Mesenchymal stem cell (in vitro differentiated cells and primary cell): ENCODE measurements around the gene FUT8.
"Not testable (repeated sequence)": the region's sequence is repeated elsewhere in the genome, so short reads cannot be mapped to it uniquely, and the experiment has no call there.

Source experiments
- DNase-seq: peaks from one replicate; pipeline ENCODE4 v3.0.0-alpha.2; 2013
- H2AFZ ChIP-seq: one replicate; pipeline ENCODE4 v1.6.1; 2013; ENCODE audit warnings: low read depth, mild to moderate bottlenecking, control low read depth, inconsistent platforms, low read length, moderate library complexity
- H2AK5ac ChIP-seq: 2 replicates; pipeline ENCODE4 v1.6.1; 2013; ENCODE audit warnings: low read length, moderate library complexity, mild to moderate bottlenecking, inconsistent platforms; ENCODE audit not compliant: severe bottlenecking
- H2BK120ac ChIP-seq: one replicate; pipeline ENCODE4 v1.6.1; 2013; ENCODE audit warnings: low read depth, mild to moderate bottlenecking, inconsistent platforms, low read length, moderate library complexity
- H2BK12ac ChIP-seq, 2 experiments: one replicate each; pipeline ENCODE4 v1.6.1; 2013; ENCODE audit warnings: inconsistent platforms in 2 of 2, low read length in 2 of 2, mild to moderate bottlenecking in 2 of 2, moderate library complexity in 2 of 2, control low read depth in 1 of 2
- H2BK15ac ChIP-seq: one replicate; pipeline ENCODE4 v1.6.1; 2013; ENCODE audit warnings: mild to moderate bottlenecking, low read depth, inconsistent platforms; ENCODE audit not compliant: poor library complexity, severe bottlenecking
- H2BK5ac ChIP-seq: 2 replicates; pipeline ENCODE4 v1.6.1; 2013; ENCODE audit warnings: low read depth, mild to moderate bottlenecking, low read length, control low read depth, inconsistent platforms; ENCODE audit not compliant: poor library complexity, severe bottlenecking
- H3K14ac ChIP-seq, 2 experiments: one replicate each; pipeline ENCODE4 v1.6.1; 2013; ENCODE audit warnings: inconsistent platforms in 2 of 2, low read length in 2 of 2, control low read depth in 1 of 2, mild to moderate bottlenecking in 1 of 2, moderate library complexity in 1 of 2
- H3K18ac ChIP-seq, 2 experiments: one replicate each; pipeline ENCODE4 v1.6.1; 2013; ENCODE audit warnings: inconsistent platforms in 2 of 2, low read length in 2 of 2, control low read depth in 1 of 2, low read depth in 1 of 2, mild to moderate bottlenecking in 1 of 2
- H3K23ac ChIP-seq, 2 experiments: one replicate each; pipeline ENCODE4 v1.6.1; 2013; ENCODE audit warnings: inconsistent platforms in 2 of 2, low read length in 2 of 2, mild to moderate bottlenecking in 2 of 2, moderate library complexity in 2 of 2, control low read depth in 1 of 2
- H3K27ac ChIP-seq: 2 replicates; pipeline ENCODE4 v1.5.1; 2013; ENCODE audit warnings: mild to moderate bottlenecking, moderate library complexity, low read length, control low read depth, inconsistent platforms; ENCODE audit not compliant: poor library complexity, severe bottlenecking
- H3K27me3 ChIP-seq, 2 experiments: 2 replicates each; pipeline versions ENCODE4 v1.6.1 to v1.7.0; 2013; ENCODE audit warnings: low read length in 2 of 2, mild to moderate bottlenecking in 2 of 2, moderate library complexity in 2 of 2, control low read depth in 1 of 2, inconsistent platforms in 1 of 2; ENCODE audit not compliant: control insufficient read depth in 1 of 2, insufficient read depth in 1 of 2
- H3K36me3 ChIP-seq, 2 experiments: 2 replicates each; pipeline versions ENCODE4 v1.6.1 to v1.7.0; 2013; ENCODE audit warnings: low read length in 2 of 2, control low read depth in 1 of 2, inconsistent platforms in 1 of 2, low read depth in 1 of 2, mild to moderate bottlenecking in 1 of 2; ENCODE audit not compliant: insufficient read depth in 2 of 2, control insufficient read depth in 1 of 2
- H3K4ac ChIP-seq, 2 experiments: one replicate each; pipeline ENCODE4 v1.6.1; 2013; ENCODE audit warnings: inconsistent platforms in 2 of 2, low read length in 2 of 2, mild to moderate bottlenecking in 2 of 2, moderate library complexity in 2 of 2, control low read depth in 1 of 2, low read depth in 1 of 2
- H3K4me1 ChIP-seq: 2 replicates; pipeline ENCODE4 v1.6.1; 2013; ENCODE audit warnings: low read depth, low read length, control low read depth; ENCODE audit not compliant: control insufficient read depth, insufficient read depth
- H3K4me2 ChIP-seq: 2 replicates; pipeline ENCODE4 v1.6.1; 2013; ENCODE audit warnings: low read length, mild to moderate bottlenecking, inconsistent platforms; ENCODE audit not compliant: poor library complexity, severe bottlenecking
- H3K4me3 ChIP-seq, 2 experiments: 2 replicates each; pipeline versions ENCODE4 v1.5.1 to v1.7.0; 2013; ENCODE audit warnings: low read length in 2 of 2, mild to moderate bottlenecking in 2 of 2, control low read depth in 1 of 2, low read depth in 1 of 2; ENCODE audit not compliant: insufficient read depth in 1 of 2
- H3K79me1 ChIP-seq: replicated peaks from 2 replicates; pipeline ENCODE4 v1.6.1; 2013; ENCODE audit warnings: mild to moderate bottlenecking, control low read depth, low read length, inconsistent platforms; ENCODE audit not compliant: poor library complexity, severe bottlenecking
- H3K9ac ChIP-seq: 2 replicates; pipeline ENCODE4 v1.7.0; 2013; ENCODE audit warnings: mild to moderate bottlenecking, low read length, moderate library complexity
- H3K9me3 ChIP-seq: 2 replicates; pipeline ENCODE4 v1.7.0; 2013; ENCODE audit warnings: mild to moderate bottlenecking, low read length; ENCODE audit not compliant: control insufficient read depth
- H4K8ac ChIP-seq: one replicate; pipeline ENCODE4 v1.6.1; 2013; ENCODE audit warnings: inconsistent platforms, mild to moderate bottlenecking, low read length, moderate library complexity
- H4K91ac ChIP-seq: one replicate; pipeline ENCODE4 v1.6.1; 2013; ENCODE audit warnings: mild to moderate bottlenecking, low read length, inconsistent platforms
- WGBS: methylation state at CpG from one replicate; pipeline ENCODE4 v1.1.7; 2013; ENCODE audit warnings: mixed read lengths; 5-methylcytosine and 5-hydroxymethylcytosine counted together

The FUT8 gene

GRCh38 chr14:65632487-65632886 is 220.0 kb downstream of the FUT8 start:
- no peak overlapping the region for H3K4ac ChIP-seq
- 100% methylated on average over 1 of the region's 1 CpG for WGBS
- H3K27ac ChIP-seq = no peak overlapping the region
- H3K14ac ChIP-seq = no peak overlapping the region
- no peak overlapping the region for H2BK15ac ChIP-seq
- H3K4me1 ChIP-seq = no peaks in the 10 kb centered on the region
- no peak overlapping the region for H2BK12ac ChIP-seq
- H2BK120ac ChIP-seq = no peak overlapping the region
- DNase-seq = no peak
- H2BK5ac ChIP-seq = no peak overlapping the region
- no peaks in the 10 kb centered on the region for H3K27me3 ChIP-seq
- H3K18ac ChIP-seq = no peak overlapping the region
- H2AFZ ChIP-seq = no peak overlapping the region
- no peaks in the 10 kb centered on the region for H3K79me1 ChIP-seq
- no peak overlapping the region for H3K23ac ChIP-seq
- no peak overlapping the region for H3K4me2 ChIP-seq
- H2AK5ac ChIP-seq = no peak overlapping the region
- H4K8ac ChIP-seq = no peak overlapping the region
- H4K91ac ChIP-seq = no peak overlapping the region
- H3K36me3 ChIP-seq = peaks cover 0 to 40% of the 10 kb centered on the region in 2 experiments
- H3K9ac ChIP-seq = no peak overlapping the region
- no peak overlapping the region for H3K4me3 ChIP-seq
- H3K9me3 ChIP-seq = no peaks in the 10 kb centered on the region

GRCh38 chr14:65633666-65634065 is 221.1 kb downstream of the FUT8 start:
- H3K36me3 ChIP-seq = peaks cover 0 to 40% of the 10 kb centered on the region in 2 experiments
- no CpG with 5 or more reads among the region's 26 CpGs for WGBS
- H2BK12ac ChIP-seq, H3K4ac ChIP-seq, H3K27ac ChIP-seq, H3K14ac ChIP-seq, H2BK5ac ChIP-seq, H3K4me3 ChIP-seq, H3K79me1 ChIP-seq, H2AK5ac ChIP-seq, H3K27me3 ChIP-seq, H3K9me3 ChIP-seq, H4K8ac ChIP-seq, H2BK15ac ChIP-seq, H3K4me2 ChIP-seq, H3K9ac ChIP-seq, H2BK120ac ChIP-seq, H4K91ac ChIP-seq, H3K18ac ChIP-seq, H3K4me1 ChIP-seq, DNase-seq, H3K23ac ChIP-seq, H2AFZ ChIP-seq: not testable (repeated sequence)

- H3K4me3 ChIP-seq = no peak overlapping the region
- no peak overlapping the region for H2BK15ac ChIP-seq
- no peaks in the 10 kb centered on the region for H3K79me1 ChIP-seq
- no peaks in the 10 kb centered on the region for H3K27me3 ChIP-seq
- no peak for DNase-seq
- H3K4ac ChIP-seq = no peak overlapping the region
- H4K8ac ChIP-seq = no peak overlapping the region
- no peak overlapping the region for H2BK12ac ChIP-seq
- 79% methylated on average over 7 of the region's 7 CpGs for WGBS
- H3K27ac ChIP-seq = no peak overlapping the region
- H3K23ac ChIP-seq = no peak overlapping the region
- no peak overlapping the region for H2BK120ac ChIP-seq
- no peak overlapping the region for H3K14ac ChIP-seq
- no peak overlapping the region for H2AK5ac ChIP-seq
- no peaks in the 10 kb centered on the region for H3K9me3 ChIP-seq
- no peak overlapping the region for H3K9ac ChIP-seq
- no peak overlapping the region for H4K91ac ChIP-seq
- no peak overlapping the region for H2AFZ ChIP-seq
- H3K4me2 ChIP-seq = no peak overlapping the region
- H3K36me3 ChIP-seq = peaks cover 0 to 3% of the 10 kb centered on the region in 2 experiments
- H3K4me1 ChIP-seq = peaks cover 6% of the 10 kb centered on the region
- H2BK5ac ChIP-seq = no peak overlapping the region
- no peak overlapping the region for H3K18ac ChIP-seq
Observed at GRCh38 chr14:65637780-65638179, 225.2 kb downstream of the FUT8 start.

- H3K14ac ChIP-seq = no peak overlapping the region
- H3K27ac ChIP-seq = no peak overlapping the region
- no peak overlapping the region for H3K4me2 ChIP-seq
- WGBS = 50% methylated on average over 1 of the region's 1 CpG
- no peak overlapping the region for H2BK120ac ChIP-seq
- H3K27me3 ChIP-seq = no peaks in the 10 kb centered on the region
- H2BK5ac ChIP-seq = no peak overlapping the region
- H2AFZ ChIP-seq = no peak overlapping the region
- no peak overlapping the region for H4K8ac ChIP-seq
- no peaks in the 10 kb centered on the region for H3K79me1 ChIP-seq
- H3K4ac ChIP-seq = no peak overlapping the region
- no peak overlapping the region for H2AK5ac ChIP-seq
- H2BK12ac ChIP-seq = no peak overlapping the region
- H4K91ac ChIP-seq = no peak overlapping the region
- no peak overlapping the region for H2BK15ac ChIP-seq
- no peak overlapping the region for H3K18ac ChIP-seq
- peaks cover 0 to 3% of the 10 kb centered on the region in 2 experiments for H3K36me3 ChIP-seq
- no peak overlapping the region for H3K23ac ChIP-seq
- no peaks in the 10 kb centered on the region for H3K9me3 ChIP-seq
- DNase-seq = peak; percentile 14
- H3K4me3 ChIP-seq = no peak overlapping the region
- no peak overlapping the region for H3K9ac ChIP-seq
- H3K4me1 ChIP-seq = peaks cover 6% of the 10 kb centered on the region
Observed at GRCh38 chr14:65639216-65639615, 226.7 kb downstream of the FUT8 start.
